Measurements from ENCODE around the gene DLEC1.

- no peak for TF ChIP-seq POLR2AphosphoS5 (IDR thresholded peaks at IDR 0.05; ENCODE audit: low read depth)
- TF ChIP-seq CTCF (conservative IDR thresholded peaks at IDR 0.05; ENCODE audit: low read depth in 2 of 2), result no peak
- no peak for TF ChIP-seq ZNF331 (CRISPR knock-in tag; IDR thresholded peaks at IDR 0.05; ENCODE audit: low read depth)
- no peak for TF ChIP-seq EZH2phosphoT487 (IDR thresholded peaks at IDR 0.05; ENCODE audit: unreplicated experiment)
- TF ChIP-seq CREB1 (CRISPR knock-in tag; IDR thresholded peaks at IDR 0.05; ENCODE audit: low read depth), result no peak
- no peak for TF ChIP-seq EZH2 (IDR thresholded peaks at IDR 0.05; ENCODE audit: low read depth, unreplicated experiment)
- no peak for TF ChIP-seq REST (IDR thresholded peaks at IDR 0.05; ENCODE audit: unreplicated experiment)
- TF ChIP-seq JUNB (IDR thresholded peaks at IDR 0.05; ENCODE audit: unreplicated experiment), result no peak
- TF ChIP-seq STAT1 (IDR thresholded peaks at IDR 0.05; ENCODE audit: unreplicated experiment), result no peak
- TF ChIP-seq, protein P1, sequence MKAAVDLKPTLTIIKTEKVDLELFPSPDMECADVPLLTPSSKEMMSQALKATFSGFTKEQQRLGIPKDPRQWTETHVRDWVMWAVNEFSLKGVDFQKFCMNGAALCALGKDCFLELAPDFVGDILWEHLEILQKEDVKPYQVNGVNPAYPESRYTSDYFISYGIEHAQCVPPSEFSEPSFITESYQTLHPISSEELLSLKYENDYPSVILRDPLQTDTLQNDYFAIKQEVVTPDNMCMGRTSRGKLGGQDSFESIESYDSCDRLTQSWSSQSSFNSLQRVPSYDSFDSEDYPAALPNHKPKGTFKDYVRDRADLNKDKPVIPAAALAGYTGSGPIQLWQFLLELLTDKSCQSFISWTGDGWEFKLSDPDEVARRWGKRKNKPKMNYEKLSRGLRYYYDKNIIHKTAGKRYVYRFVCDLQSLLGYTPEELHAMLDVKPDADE (IDR thresholded peaks at IDR 0.05), result no peak
- TF ChIP-seq NANOG (IDR thresholded peaks at IDR 0.05; ENCODE audit: borderline replicate concordance), result no peak
Observed at GRCh38 chr3:38143511-38143910, 104.5 kb downstream of the DLEC1 start.

Measured in GM23338 (cell line).